Neutrophil (primary cell): ENCODE results near the gene OSBP2.

Experiments used
- H3K27ac ChIP-seq: fragments of 200-600 bp; sonication (generic); 2 replicates; pipeline ENCODE4 v1.5.1; 2016; ENCODE audit warnings: mild to moderate bottlenecking, moderate library complexity
- H3K27me3 ChIP-seq: fragments of 200-600 bp; sonication (generic); 2 replicates; pipeline ENCODE4 v1.6.0; 2016; ENCODE audit warnings: mild to moderate bottlenecking
- H3K36me3 ChIP-seq: fragments of 200-600 bp; sonication (generic); 2 replicates; pipeline ENCODE4 v1.5.1; 2017
- H3K4me1 ChIP-seq, 2 experiments: fragments of 200-600 bp in 1 of 2; sonication (generic) in 1 of 2; 1 replicate in 1 of 2; 2 replicates in 1 of 2; pipeline versions ENCODE4 v1.5.1 to v1.6.1; 2013 to 2016; ENCODE audit warnings: low read depth in 1 of 2, low read length in 1 of 2, mild to moderate bottlenecking in 1 of 2, moderate library complexity in 1 of 2; ENCODE audit not compliant: control insufficient read depth in 1 of 2, insufficient read depth in 1 of 2
- H3K4me3 ChIP-seq, 2 experiments: fragments of 200-600 bp in 1 of 2; sonication (generic) in 1 of 2; 1 replicate in 1 of 2; 2 replicates in 1 of 2; pipeline ENCODE4 v1.5.1; 2013 to 2016; ENCODE audit warnings: low read depth in 1 of 2, low read length in 1 of 2, mild to moderate bottlenecking in 1 of 2, moderate library complexity in 1 of 2
- H3K9me3 ChIP-seq: fragments of 200-600 bp; sonication (generic); 2 replicates; pipeline ENCODE4 v1.5.1; 2016
- TF ChIP-seq, protein P1 (sequence below): fragments of 200-600 bp; sonication (generic); IDR thresholded peaks from 2 replicates; pipeline ENCODE4 v1.5.1; 2016; ENCODE audit warnings: antibody characterized with exemption

The OSBP2 gene

DNA sequence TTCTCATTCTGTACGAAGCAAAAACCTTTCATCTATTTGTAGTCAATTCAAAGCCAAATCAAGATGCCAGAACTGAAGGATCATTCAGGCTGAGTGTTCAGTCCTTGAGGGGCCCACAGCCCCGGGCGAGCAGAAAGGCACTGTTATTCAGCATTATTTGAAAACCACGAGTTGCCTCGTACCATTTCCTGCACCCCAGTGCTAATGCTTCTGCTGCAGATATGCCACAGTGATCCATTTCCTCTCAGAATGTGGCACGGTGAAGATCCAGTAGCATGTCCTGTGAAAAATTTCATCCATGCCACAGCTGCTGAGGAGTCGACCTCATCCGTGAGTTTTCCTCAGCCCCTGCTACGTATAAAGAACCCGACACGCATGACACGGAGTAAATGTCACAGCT lies 85.4 kb downstream of the OSBP2 start:
- H3K27me3 ChIP-seq = peaks cover 9% of the 10 kb centered on the region
- no peak overlapping the region for H3K27ac ChIP-seq
- H3K4me1 ChIP-seq = no peaks in the 10 kb centered on the region

DNA sequence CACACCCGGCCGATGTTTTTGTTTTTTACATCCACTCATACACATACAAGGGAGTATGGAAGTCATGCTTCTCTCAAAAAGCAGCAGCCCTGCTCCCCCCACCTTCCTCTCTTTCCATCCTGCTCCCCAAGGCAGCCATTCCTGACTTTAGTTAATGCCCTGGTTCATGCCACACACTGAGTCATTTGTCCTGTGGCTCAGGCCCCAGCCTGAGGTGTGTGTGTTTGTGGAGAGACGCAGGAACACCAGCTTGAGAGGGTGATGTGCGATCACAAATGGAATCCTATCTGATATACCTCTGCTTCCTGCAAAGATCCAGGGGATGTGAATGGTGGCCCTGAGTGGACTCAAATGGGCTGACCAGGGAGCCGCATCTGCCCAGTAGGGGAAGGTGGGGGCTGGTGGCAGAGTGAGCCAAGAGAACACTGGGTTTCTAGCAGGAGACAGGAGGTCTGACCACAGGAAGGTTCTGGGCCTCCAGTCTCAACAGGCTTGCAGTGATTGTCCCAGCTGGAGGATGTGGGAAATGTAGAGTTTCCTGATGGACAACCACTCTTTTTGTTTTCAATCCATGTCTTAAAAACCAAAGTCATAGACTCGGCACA lies 86.7 kb downstream of the OSBP2 start:
- Histone ChIP-seq H3K9me3 (no peaks in the 10 kb centered on the region), H3K27ac (no peak overlapping the region), H3K36me3 (no peaks in the 10 kb centered on the region), H3K27me3 (peaks cover 9% of the 10 kb centered on the region), H3K4me3 (no peak overlapping the region), H3K4me1 (no peaks in the 10 kb centered on the region)
- TF ChIP-seq, protein P1, sequence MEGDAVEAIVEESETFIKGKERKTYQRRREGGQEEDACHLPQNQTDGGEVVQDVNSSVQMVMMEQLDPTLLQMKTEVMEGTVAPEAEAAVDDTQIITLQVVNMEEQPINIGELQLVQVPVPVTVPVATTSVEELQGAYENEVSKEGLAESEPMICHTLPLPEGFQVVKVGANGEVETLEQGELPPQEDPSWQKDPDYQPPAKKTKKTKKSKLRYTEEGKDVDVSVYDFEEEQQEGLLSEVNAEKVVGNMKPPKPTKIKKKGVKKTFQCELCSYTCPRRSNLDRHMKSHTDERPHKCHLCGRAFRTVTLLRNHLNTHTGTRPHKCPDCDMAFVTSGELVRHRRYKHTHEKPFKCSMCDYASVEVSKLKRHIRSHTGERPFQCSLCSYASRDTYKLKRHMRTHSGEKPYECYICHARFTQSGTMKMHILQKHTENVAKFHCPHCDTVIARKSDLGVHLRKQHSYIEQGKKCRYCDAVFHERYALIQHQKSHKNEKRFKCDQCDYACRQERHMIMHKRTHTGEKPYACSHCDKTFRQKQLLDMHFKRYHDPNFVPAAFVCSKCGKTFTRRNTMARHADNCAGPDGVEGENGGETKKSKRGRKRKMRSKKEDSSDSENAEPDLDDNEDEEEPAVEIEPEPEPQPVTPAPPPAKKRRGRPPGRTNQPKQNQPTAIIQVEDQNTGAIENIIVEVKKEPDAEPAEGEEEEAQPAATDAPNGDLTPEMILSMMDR = no peak

More for the DNA sequence above, 85.4 kb downstream of the OSBP2 start:
- TF ChIP-seq, protein P1 = no peak
- Histone ChIP-seq H3K4me3 (no peak overlapping the region), H3K36me3 (no peaks in the 10 kb centered on the region), H3K9me3 (no peaks in the 10 kb centered on the region)

DNA sequence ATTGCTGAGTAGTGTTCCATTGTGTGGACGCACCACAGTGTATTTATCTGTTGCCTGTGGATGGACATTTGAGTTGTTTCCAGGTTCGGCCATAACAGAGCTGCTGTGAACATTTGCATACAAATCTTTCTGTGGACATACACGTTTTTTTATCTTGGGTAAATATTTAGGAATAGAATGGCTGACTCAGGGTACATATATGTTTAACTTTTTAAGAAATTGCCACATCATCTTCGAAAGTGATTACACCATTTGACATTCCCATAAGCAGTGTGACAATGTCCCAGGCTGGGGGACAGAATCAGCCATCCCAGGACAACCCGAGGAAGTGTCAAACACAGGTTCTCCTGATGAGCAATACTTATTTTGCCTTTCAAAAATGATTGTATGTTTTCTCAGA lies 87.9 kb downstream of the OSBP2 start:
- Histone ChIP-seq H3K27me3 (peaks cover 9% of the 10 kb centered on the region), H3K9me3 (no peaks in the 10 kb centered on the region), H3K4me1 (no peaks in the 10 kb centered on the region), H3K36me3 (no peaks in the 10 kb centered on the region), H3K27ac (no peak overlapping the region), H3K4me3 (no peak overlapping the region)
- TF ChIP-seq, protein P1 = no peak

DNA sequence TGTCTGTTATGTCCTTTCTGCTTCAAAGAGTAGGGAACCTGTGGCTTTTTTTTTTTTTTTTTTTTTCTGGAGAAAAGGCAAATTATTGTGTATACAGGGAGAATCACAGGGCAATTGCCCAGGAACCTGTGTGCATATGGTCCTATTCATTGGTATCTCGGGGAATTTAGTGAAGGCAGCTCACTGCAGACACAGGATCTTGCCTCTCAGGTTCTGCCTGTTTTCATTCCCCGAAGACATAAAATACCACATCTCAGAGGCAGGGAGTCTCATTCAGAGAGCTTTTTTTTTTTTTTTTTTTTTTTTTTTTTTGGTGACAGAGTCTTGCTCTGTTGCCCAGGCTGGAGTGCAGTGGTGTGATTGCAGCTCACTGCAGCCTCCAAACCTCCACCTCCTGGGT lies 88.3 kb downstream of the OSBP2 start:
- H3K9me3 ChIP-seq = no peaks in the 10 kb centered on the region
- no peaks in the 10 kb centered on the region for H3K4me1 ChIP-seq
- TF ChIP-seq, protein P1 = no peak
- peaks cover 9% of the 10 kb centered on the region for H3K27me3 ChIP-seq
- no peak overlapping the region for H3K4me3 ChIP-seq
- H3K27ac ChIP-seq = no peak overlapping the region
- H3K36me3 ChIP-seq = no peaks in the 10 kb centered on the region

- Histone ChIP-seq H3K9me3 (no peaks in the 10 kb centered on the region), H3K4me1 (no peaks in the 10 kb centered on the region), H3K27ac (no peak overlapping the region), H3K4me3 (no peak overlapping the region), H3K36me3 (no peaks in the 10 kb centered on the region), H3K27me3 (no peaks in the 10 kb centered on the region)
- TF ChIP-seq, protein P1 = no peak
These were observed 90.9 kb downstream of the OSBP2 start for GRCh38 chr22:30785527-30785926.

DNA sequence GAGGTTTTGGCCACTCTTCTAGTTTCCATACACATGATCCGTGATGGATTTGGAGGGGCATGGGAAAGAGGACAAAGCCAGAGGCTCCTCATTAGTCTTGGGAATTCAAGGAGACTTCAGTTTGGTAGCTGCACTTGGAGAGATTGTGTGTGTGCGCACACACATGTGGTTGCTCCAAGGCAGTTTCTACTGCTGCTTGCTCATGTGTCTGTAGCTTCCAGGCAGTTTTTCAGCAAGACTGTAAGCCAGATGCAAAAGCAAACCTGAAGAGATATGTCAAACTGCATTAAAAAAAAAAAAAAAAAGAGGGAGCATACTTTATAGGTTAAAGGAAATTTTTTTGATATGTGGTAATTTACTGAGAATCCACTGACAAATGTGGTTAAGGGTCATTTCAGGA lies 95.7 kb downstream of the OSBP2 start:
- H3K27ac ChIP-seq = no peak overlapping the region
- TF ChIP-seq, protein P1 = no peak
- no peaks in the 10 kb centered on the region for H3K36me3 ChIP-seq
- H3K4me1 ChIP-seq = no peaks in the 10 kb centered on the region
- no peak overlapping the region for H3K4me3 ChIP-seq
- H3K27me3 ChIP-seq = no peaks in the 10 kb centered on the region
- H3K9me3 ChIP-seq = no peaks in the 10 kb centered on the region
